Activated CD4-positive, alpha-beta T cell treated with anti-CD3 and anti-CD28 coated beads, Interleukin-2, Interleukin-6, amounts not matched to agents 100 ng/mL and 50 ng/mL, durations not matched to agents 16 hours and 8 hours (primary cell): ENCODE data around the gene ZNF627.
"Not testable (repeated sequence)": the region's sequence is repeated elsewhere in the genome, so short reads cannot be mapped to it uniquely, and the experiment has no call there.

Source experiments
- DNase-seq: peaks from one replicate; pipeline ENCODE4 v3.0.0-alpha.2; 2020

The ZNF627 gene

GRCh38 chr19:11633223-11633622 lies 35.9 kb downstream of the ZNF627 start:
- DNase-seq, result no peak

DNA sequence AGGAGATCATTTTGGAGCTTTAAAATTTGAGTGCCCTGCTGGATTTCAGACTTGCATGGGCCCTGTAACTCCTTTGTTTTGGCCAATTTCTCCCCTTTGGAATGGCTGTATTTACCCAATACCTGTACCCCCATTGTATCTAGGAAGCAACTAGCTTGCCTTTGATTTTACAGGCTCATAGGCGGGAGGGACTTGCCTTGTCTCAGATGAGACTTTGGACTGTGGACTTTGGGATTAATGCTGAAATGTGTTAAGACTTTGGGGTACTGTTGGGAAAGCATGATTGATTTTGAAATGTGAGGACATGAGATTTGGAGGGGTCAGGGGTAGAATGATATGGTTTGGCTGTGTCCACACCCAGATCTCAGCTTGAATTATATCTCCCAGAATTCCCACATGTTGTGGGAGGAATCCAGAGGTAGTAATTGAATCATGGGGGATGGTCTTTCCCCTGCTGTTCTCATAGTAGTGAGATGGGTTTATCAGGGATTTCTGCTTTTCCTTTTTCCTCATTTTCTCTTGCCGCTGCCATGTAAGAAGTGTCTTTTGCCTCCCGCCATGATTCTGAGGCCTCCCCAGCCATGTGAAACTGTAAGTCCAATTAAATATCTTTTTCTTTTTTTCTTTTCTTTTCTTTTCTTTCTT lies 36.9 kb downstream of the ZNF627 start:
- DNase-seq, result not testable (repeated sequence)

GRCh38 chr19:11639245-11639601 lies 41.9 kb downstream of the ZNF627 start:
- no peak for DNase-seq

- DNase-seq, result peak; percentile 93
Measured at GRCh38 chr19:11639602-11640471, 42.6 kb downstream of the ZNF627 start.

DNA sequence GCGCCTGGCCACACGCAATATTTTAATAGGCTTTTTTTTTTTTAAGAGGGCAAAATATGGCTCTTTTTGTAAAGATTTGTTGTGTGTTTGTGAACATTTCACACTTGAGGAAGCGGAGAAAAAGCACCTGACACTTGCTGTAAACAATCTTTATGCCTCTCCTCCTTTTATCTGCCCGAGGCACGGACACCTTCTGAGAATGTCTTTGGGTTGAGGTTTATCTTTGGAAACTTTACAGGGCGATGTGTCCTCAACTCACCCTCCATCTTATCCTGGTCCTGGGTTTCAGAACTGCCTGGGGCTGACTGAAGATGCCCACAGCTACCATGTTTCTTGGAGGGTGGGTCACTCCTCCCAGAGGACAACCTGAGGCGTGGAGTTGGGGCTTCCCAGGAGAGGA lies 44.0 kb downstream of the ZNF627 start:
- no peak for DNase-seq

GRCh38 chr19:11642902-11643301 lies 45.6 kb downstream of the ZNF627 start:
- no peak for DNase-seq

DNA sequence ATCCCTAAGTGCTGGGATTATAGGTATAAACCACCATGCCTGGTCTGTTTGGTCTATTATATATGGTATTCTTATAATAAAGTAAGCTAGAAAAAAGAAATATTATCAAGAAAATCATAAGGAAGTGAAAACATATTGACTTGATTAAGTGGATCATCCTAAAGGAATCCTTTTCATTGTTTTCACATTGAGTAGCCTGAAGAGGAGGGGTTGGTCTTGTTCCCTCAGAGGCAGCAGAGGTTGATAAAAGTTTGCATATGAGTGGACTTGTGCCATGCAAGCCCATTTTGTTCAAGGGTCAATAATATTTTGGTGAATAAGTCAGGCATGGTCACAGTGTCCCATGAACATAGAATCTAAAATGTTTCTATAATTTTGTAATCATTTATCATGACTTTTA lies 52.7 kb downstream of the ZNF627 start:
- no peak for DNase-seq

DNA sequence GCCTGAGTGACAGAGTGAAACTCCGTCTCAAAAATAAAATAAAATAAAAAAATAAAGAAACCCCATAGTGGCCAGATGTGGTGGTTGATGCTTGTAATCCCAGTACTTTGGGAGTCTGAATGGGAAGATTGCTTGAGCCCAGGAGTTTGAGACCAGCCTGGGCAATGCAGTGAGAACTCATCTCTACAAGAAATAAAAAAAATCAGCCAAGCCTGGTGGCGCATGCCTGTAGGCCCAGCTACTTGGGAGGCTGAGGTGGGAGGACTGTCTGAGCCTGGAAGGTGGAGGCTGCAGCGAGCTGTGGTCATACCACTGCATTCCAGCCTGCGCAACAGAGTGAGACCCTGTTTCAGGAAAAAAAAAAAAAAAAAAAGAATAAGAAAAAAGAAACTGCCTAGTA lies 53.8 kb downstream of the ZNF627 start:
- DNase-seq, result no peak

- DNase-seq, result no peak
Measured at GRCh38 chr19:11652056-11652455, 54.8 kb downstream of the ZNF627 start.

- no peak for DNase-seq
Measured at GRCh38 chr19:11652492-11652891, 55.2 kb downstream of the ZNF627 start.

DNA sequence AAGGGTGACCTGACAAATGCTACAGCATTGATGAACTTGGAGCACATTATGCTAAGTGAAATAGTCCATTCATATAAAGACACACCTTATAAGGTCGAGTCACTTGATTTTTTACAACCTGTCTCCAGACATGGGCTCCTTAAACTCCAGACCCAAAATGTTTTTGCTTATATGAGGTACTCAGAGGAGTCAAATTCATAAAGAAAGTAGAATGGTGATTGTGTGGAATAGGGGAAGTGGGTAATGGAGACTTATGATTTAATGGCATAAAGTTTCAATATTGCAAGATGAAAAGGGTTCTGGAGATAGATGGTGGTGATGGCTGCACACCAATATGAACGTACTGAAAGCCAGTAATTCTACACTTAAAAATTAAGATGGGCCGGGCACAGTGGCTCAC lies 59.3 kb downstream of the ZNF627 start:
- no peak for DNase-seq

GRCh38 chr19:11657307-11657706 lies 60.0 kb downstream of the ZNF627 start:
- no peak for DNase-seq

DNA sequence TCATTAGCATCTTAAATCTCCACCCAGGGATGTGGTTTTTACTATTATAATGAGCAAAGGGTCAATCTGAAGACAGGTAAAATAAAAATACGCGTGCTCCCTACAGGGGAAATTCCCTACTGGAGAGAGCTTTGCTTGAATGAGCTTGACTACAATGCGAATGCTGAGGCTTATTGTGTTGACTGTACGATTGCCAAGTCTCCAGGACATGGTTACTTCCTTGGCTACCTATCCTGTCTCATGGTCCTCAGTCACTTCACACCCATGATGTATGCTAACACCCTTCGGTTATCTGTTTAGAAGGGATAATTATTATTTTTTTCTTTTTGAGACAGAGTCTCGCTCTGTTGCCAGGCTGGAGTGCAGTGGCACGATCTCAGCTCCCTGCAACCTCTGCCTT lies 61.7 kb downstream of the ZNF627 start:
- no peak for DNase-seq

DNA sequence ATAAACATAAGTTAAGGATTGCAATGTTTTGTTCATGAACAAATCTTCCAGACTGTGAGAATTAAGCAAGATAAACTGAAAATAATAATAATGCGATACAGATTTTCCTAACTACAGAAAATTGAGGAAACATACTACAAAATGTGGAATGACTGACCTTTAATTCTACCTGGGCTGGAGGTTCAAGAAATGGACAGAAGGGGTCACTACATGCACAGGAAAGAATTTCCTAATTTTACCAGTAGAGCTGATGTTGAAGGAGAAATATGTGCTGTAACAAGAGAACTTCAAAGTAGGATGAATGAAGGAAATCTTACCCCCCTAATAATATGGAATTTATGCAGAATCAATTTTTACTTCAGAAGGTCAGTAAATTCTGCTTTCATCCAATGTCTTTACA lies 62.3 kb downstream of the ZNF627 start:
- no peak for DNase-seq

- no peak for DNase-seq
Measured at GRCh38 chr19:11662278-11662677, 65.0 kb downstream of the ZNF627 start.

DNA sequence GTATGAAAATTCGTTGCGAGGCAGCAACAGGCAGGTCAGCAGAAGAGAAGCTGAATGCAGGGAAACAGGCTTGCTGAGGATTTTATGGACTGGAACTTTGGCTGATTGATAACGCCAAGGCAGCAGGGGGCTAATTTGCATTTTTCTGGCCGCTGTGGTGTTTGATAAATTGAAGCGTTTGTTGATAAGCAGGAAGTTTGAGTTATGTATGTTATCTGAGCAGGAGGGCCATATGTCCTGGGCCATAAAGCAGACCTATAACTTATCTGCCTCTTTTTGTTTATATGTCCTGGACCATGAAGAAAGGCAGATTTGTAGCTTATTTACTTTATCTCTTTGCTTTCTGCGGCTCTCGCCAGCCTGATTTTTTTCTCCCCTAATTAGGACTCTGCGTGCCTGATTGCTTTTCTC lies 65.9 kb downstream of the ZNF627 start:
- DNase-seq, result no peak
